ENCODE data around the gene MRPL9.

- TF ChIP-seq EZH2 (IDR thresholded peaks at IDR 0.05; ENCODE audit: insufficient read depth, low read length) = no peak
- TF ChIP-seq CTCF (IDR thresholded peaks at IDR 0.05; ENCODE audit: insufficient read depth, low read depth, low read length) = no peak
Measured at GRCh38 chr1:151803915-151804314, 40.6 kb upstream of the MRPL9 start.

Measured in astrocyte (in vitro differentiated cells and primary cell).